H9 (cell line): ENCODE data around the gene BRD7. TPM values are rescaled to one million over a fixed set of nuclear protein-coding genes. Genes with fewer than 3 reads are reported as not detected.

ENCODE experiments used
- DNase-seq: peaks from one replicate; pipeline ENCODE4 v3.0.0-alpha.2; 2017
- H2AFZ ChIP-seq: one replicate; pipeline ENCODE4 v1.6.1; 2013; ENCODE audit warnings: mild to moderate bottlenecking, low read length, control low read depth, moderate library complexity
- H2AK5ac ChIP-seq: 2 replicates; pipeline ENCODE4 v1.6.1; 2013; ENCODE audit warnings: low read length, control low read depth, mixed read lengths; ENCODE audit not compliant: insufficient read length
- H2BK120ac ChIP-seq: one replicate; pipeline ENCODE4 v1.6.1; 2013; ENCODE audit warnings: low read depth, mild to moderate bottlenecking, low read length, control low read depth, inconsistent platforms; ENCODE audit not compliant: poor library complexity, severe bottlenecking
- H2BK12ac ChIP-seq: 2 replicates; pipeline ENCODE4 v1.6.1; 2013; ENCODE audit warnings: low read length, control low read depth, mixed read lengths, low read depth; ENCODE audit not compliant: insufficient read length
- H2BK15ac ChIP-seq: 2 replicates; pipeline ENCODE4 v1.6.1; 2013; ENCODE audit warnings: low read depth, low read length, control low read depth
- H2BK20ac ChIP-seq: one replicate; pipeline ENCODE4 v1.6.1; 2013; ENCODE audit warnings: low read depth, mild to moderate bottlenecking, low read length, control low read depth, inconsistent platforms; ENCODE audit not compliant: poor library complexity, severe bottlenecking
- H2BK5ac ChIP-seq: 2 replicates; pipeline ENCODE4 v1.6.1; 2013; ENCODE audit warnings: low read length, control low read depth, mixed read lengths; ENCODE audit not compliant: insufficient read length
- H3K14ac ChIP-seq: 2 replicates; pipeline ENCODE4 v1.6.1; 2013; ENCODE audit warnings: low read length, control low read depth; ENCODE audit not compliant: insufficient read depth
- H3K18ac ChIP-seq: 2 replicates; pipeline ENCODE4 v1.6.1; 2013; ENCODE audit warnings: low read depth, mild to moderate bottlenecking, mixed read lengths, low read length, control low read depth; ENCODE audit not compliant: insufficient read length
- H3K23ac ChIP-seq: 2 replicates; pipeline ENCODE4 v1.6.1; 2013; ENCODE audit warnings: low read length, control low read depth, mixed read lengths, low read depth; ENCODE audit not compliant: insufficient read length
- H3K23me2 ChIP-seq: 2 replicates; pipeline ENCODE4 v1.6.1; 2013; ENCODE audit warnings: low read depth, mild to moderate bottlenecking, mixed read lengths, low read length, control low read depth; ENCODE audit not compliant: insufficient read length, poor library complexity, severe bottlenecking
- H3K27ac ChIP-seq: 2 replicates; pipeline ENCODE4 v1.5.1; 2013; ENCODE audit warnings: low read length, control low read depth, mixed read lengths, low read depth; ENCODE audit not compliant: insufficient read length
- H3K27me3 ChIP-seq: 2 replicates; pipeline ENCODE4 v1.6.1; 2013; ENCODE audit warnings: low read length, control low read depth, inconsistent platforms; ENCODE audit not compliant: insufficient read depth
- H3K4ac ChIP-seq: 2 replicates; pipeline ENCODE4 v1.6.1; 2013; ENCODE audit warnings: low read depth, mild to moderate bottlenecking, control low read depth, inconsistent platforms, low read length, moderate library complexity
- H3K4me1 ChIP-seq: 2 replicates; pipeline ENCODE4 v1.6.1; 2013; ENCODE audit warnings: low read length, control low read depth, inconsistent platforms; ENCODE audit not compliant: insufficient read depth
- H3K4me2 ChIP-seq: 2 replicates; pipeline ENCODE4 v1.6.1; 2013; ENCODE audit warnings: low read length, control low read depth, mixed read lengths; ENCODE audit not compliant: insufficient read length, insufficient read depth
- H3K56ac ChIP-seq: 2 replicates; pipeline ENCODE4 v1.6.1; 2013; ENCODE audit warnings: low read depth, mild to moderate bottlenecking, mixed read lengths, low read length, control low read depth; ENCODE audit not compliant: insufficient read length
- H3K79me1 ChIP-seq: 2 replicates; pipeline ENCODE4 v1.6.1; 2013; ENCODE audit warnings: low read depth, mild to moderate bottlenecking, moderate library complexity, low read length, control low read depth, inconsistent platforms; ENCODE audit not compliant: insufficient read depth, poor library complexity, severe bottlenecking
- H3K79me2 ChIP-seq: 2 replicates; pipeline ENCODE4 v1.6.1; 2013; ENCODE audit warnings: low read length, control low read depth, inconsistent platforms; ENCODE audit not compliant: insufficient read depth
- H3K9ac ChIP-seq: 2 replicates; pipeline ENCODE4 v1.6.1; 2013; ENCODE audit warnings: low read length, control low read depth, mixed read lengths; ENCODE audit not compliant: insufficient read length; ENCODE audit errors: extremely low read depth
- H3K9me3 ChIP-seq: one replicate; pipeline ENCODE4 v1.6.1; 2013; ENCODE audit warnings: low read depth, low read length, inconsistent platforms; ENCODE audit not compliant: control insufficient read depth
- H3T11ph ChIP-seq: one replicate; pipeline ENCODE4 v1.6.1; 2013; ENCODE audit warnings: mild to moderate bottlenecking, low read length, control low read depth, inconsistent platforms
- H4K20me1 ChIP-seq: one replicate; pipeline ENCODE4 v1.6.1; 2013; ENCODE audit not compliant: control insufficient read depth, insufficient read length, insufficient read depth
- H4K5ac ChIP-seq: 2 replicates; pipeline ENCODE4 v1.6.1; 2013; ENCODE audit warnings: low read depth, mild to moderate bottlenecking, mixed read lengths, low read length, control low read depth; ENCODE audit not compliant: insufficient read length
- H4K8ac ChIP-seq: replicated peaks from 2 replicates; pipeline ENCODE4 v1.6.1; 2013; ENCODE audit warnings: low read length, control low read depth, mixed read lengths, low read depth; ENCODE audit not compliant: insufficient read length
- H4K91ac ChIP-seq: 2 replicates; pipeline ENCODE4 v1.6.1; 2013; ENCODE audit warnings: low read depth, mild to moderate bottlenecking, moderate library complexity, mixed read lengths, low read length, control low read depth; ENCODE audit not compliant: insufficient read length
- H3K27ac Mint-ChIP-seq, 3 experiments: 2 replicates in 2 of 3; 3 replicates in 1 of 3; pipeline ENCODE4 v1.8.0; 2020 to 2021; ENCODE audit warnings: mixed read lengths in 3 of 3, mild to moderate bottlenecking in 1 of 3, moderate library complexity in 1 of 3
- H3K27me3 Mint-ChIP-seq: 2 replicates; pipeline ENCODE4 v1.8.0; 2021; ENCODE audit warnings: low read depth, mild to moderate bottlenecking, moderate library complexity, mixed read lengths
- H3K36me3 Mint-ChIP-seq, 3 experiments: 2 replicates in 2 of 3; 3 replicates in 1 of 3; pipeline ENCODE4 v1.8.0; 2020 to 2021; ENCODE audit warnings: low read depth in 3 of 3, mixed read lengths in 3 of 3; ENCODE audit not compliant: insufficient read depth in 1 of 3
- H3K4me1 Mint-ChIP-seq, 2 experiments: 2 replicates each; pipeline ENCODE4 v1.8.0; 2020; ENCODE audit warnings: mixed read lengths in 2 of 2
- H3K4me3 Mint-ChIP-seq, 2 experiments: 2 replicates in 1 of 2; 3 replicates in 1 of 2; pipeline ENCODE4 v1.8.0; 2020 to 2021; ENCODE audit warnings: mild to moderate bottlenecking in 2 of 2, mixed read lengths in 2 of 2, moderate library complexity in 1 of 2
- H3K9me3 Mint-ChIP-seq, 2 experiments: 2 replicates in 1 of 2; 3 replicates in 1 of 2; pipeline ENCODE4 v1.8.0; 2020; ENCODE audit warnings: mild to moderate bottlenecking in 2 of 2, mixed read lengths in 2 of 2, moderate library complexity in 1 of 2
- CTCF ChIP-seq: fragments of 200-600 bp; sonication (generic); conservative IDR thresholded peaks from 3 replicates; pipeline ENCODE4 v1.8.0; 2021; ENCODE audit warnings: antibody characterized with exemption, mild to moderate bottlenecking
- WGBS: extraction: QIAGEN DNeasy Blood & Tissue Kit; methylation state at CpG from one replicate; pipeline ENCODE4 v1.1.7; 2013; ENCODE audit warnings: missing lambda C conversion rate, low lambda C conversion rate, mixed read lengths; ENCODE audit not compliant: insufficient read length; ENCODE audit errors: extremely low coverage; 5-methylcytosine and 5-hydroxymethylcytosine counted together
- total RNA-seq: library from RNA; stranded (reverse); gene quantifications from 2 replicates; pipeline ENCODE4 v1.2.1, GENCODE V29; 2021

BRD7 gene
- total RNA-seq, 1 experiment from 2014 or later, result 112 TPM

GRCh38 chr16:50273382-50273690 lies 95.5 kb downstream of the BRD7 start:
- no peak overlapping the region; a peak in 1 of 7 replicates for H3K27ac Mint-ChIP-seq
- no peak for TF ChIP-seq CTCF
- no CpG with 5 or more reads among the region's 2 CpGs for WGBS

More at GRCh38 chr16:50273382-50273690, 95.5 kb downstream of the BRD7 start:
- Histone ChIP-seq H3K79me1 (no peaks in the 10 kb centered on the region), H3K4ac (no peak overlapping the region), H2AK5ac (no peak overlapping the region), H3K27ac (no peak overlapping the region), H2BK12ac (no peak overlapping the region), H3K9me3 (no peaks in the 10 kb centered on the region), H4K20me1 (no peaks in the 10 kb centered on the region), H2BK5ac (no peak overlapping the region), H2BK120ac (no peak overlapping the region), H3K23ac (no peak overlapping the region), H3K23me2 (no peaks in the 10 kb centered on the region), H2AFZ (no peak overlapping the region), H2BK20ac (no peak overlapping the region), H3T11ph (no peak overlapping the region), H3K18ac (no peak overlapping the region), H3K56ac (no peak overlapping the region), H4K91ac (no peak overlapping the region), H3K27me3 (no peaks in the 10 kb centered on the region), H4K5ac (no peak overlapping the region), H3K4me2 (no peak overlapping the region), H3K79me2 (no peaks in the 10 kb centered on the region), H3K9ac (no peak overlapping the region), H3K14ac (no peak overlapping the region), H4K8ac (no peak overlapping the region), H3K4me1 (no peaks in the 10 kb centered on the region), H2BK15ac (no peak overlapping the region)
- Mint-ChIP-seq H3K4me3 (no peak overlapping the region), H3K9me3 (peaks cover 0 to 2% of the 10 kb centered on the region in 2 experiments; a peak in 2 of 5 replicates), H3K27me3 (no peaks in the 10 kb centered on the region; the same call in 1 of the 2 replicates), H3K36me3 (peaks cover 0 to 3% (median 0%) of the 10 kb centered on the region in 3 experiments; a peak in 3 of 7 replicates), H3K4me1 (0 out of 4 replicates have a peak, but pooled peaks cover 0 to 6% of the 10 kb centered on the region in 2 experiments)
- DNase-seq, result no peak
